Ecto neural progenitor cell (in vitro differentiated cells): ENCODE measurements around the gene OR2S2.
"Not testable (repeated sequence)": the region's sequence is repeated elsewhere in the genome, so short reads cannot be mapped to it uniquely, and the experiment has no call there.

Experiments used
- DNase-seq: peaks from one replicate; pipeline ENCODE4 v3.0.0-alpha.2; 2018; ENCODE audit warnings: low spot score

Gene OR2S2

DNA sequence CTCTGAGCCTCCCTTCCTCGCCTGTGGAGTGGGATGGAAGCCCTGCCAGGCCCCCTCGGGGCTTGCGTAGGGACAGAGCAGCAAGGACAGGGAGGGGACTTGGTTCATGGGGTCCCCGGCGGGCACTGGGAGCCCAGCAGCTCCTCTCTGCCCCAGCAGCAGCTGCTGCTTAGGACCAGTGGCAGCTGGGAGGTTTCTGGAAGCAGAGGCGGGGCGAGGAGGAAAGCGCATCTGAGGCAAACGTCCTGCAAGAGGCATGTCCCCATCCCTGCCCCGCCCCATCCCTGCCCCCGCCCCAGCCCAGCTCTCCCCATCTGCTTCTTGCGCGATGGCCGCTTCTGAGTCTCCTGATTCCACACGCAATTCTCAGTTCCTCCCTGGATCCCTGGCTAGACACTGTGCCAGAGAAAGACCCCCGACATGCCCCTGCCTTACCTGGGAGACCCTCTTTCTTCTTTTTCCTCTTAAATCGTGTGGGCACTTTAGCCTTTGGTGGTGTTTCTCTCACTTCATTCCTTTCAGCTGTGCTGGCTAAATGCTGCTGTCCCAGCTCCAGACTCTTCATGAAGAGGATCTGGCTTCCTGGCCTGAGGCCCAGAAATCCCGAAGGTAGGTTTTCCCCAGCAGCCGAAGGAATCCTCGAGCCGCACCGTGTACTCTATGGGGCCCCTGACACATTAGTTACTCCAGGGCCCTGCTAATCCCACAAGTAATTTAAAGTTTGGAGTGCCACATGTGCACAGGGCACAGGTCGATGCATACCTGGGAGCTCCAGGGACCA is 4.4 kb upstream of the OR2S2 start:
- peak; percentile 69 for DNase-seq

DNA sequence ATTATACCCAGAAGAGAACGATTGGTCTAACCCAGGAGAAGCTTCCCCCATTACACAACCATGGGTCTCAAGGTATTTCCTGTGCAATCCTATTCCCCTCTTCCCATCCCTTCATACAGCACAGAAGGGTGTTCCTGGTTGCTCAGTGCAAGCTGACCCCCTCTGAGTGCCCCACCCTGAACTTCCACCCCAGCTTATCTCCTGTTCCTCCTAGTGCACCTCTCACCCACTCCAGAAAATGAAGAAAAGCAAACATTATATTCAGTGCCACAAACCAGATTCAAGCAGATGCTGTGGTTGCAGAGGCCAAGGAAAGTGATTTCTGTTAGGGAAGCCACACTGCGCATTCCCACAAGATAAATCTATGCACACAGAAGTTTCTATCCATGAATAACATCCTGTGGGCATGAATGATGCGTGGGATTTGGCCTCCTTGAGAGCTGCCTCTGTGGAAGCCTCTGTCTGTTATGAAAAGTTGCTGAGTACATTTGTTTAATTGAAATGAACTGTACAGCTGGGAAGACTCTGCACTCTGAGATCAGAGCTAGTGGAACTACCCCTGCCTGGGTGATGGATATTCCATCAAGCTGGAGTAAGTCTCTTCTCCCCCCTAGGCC is 2.2 kb upstream of the OR2S2 start:
- DNase-seq = no peak

GRCh38 chr9:35956651-35957050 is 1.3 kb downstream of the OR2S2 start:
- DNase-seq = no peak

DNA sequence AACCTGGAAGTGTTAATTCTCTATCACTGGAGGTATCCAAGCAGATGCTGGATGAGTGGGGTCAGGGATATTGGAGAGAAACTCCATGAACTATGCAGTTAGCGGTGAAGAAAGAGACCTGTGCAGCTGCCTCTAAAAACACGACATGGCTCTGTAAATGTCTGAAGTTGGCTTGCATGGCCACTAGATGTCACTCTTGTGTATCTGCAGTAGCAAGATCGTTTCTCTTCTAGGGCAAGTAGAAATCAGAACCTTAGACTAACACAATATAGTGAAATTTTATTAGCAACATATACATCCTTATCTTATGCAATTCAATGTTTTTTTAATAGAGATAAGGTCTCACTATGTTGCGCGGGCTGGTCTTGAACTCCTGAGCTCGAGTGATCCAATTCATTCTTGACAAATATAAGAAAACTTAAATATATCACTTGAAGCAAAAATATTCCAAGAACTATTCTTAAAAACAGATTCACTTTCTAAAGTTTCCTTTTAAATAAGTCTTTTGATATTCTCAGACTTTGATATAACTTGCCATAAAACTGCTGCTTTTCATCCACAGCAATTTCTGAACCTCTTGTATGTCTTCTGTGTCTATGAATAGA is 2.9 kb downstream of the OR2S2 start:
- no peak for DNase-seq

GRCh38 chr9:35952526-35953191 is 5.3 kb downstream of the OR2S2 start:
- no peak for DNase-seq

DNA sequence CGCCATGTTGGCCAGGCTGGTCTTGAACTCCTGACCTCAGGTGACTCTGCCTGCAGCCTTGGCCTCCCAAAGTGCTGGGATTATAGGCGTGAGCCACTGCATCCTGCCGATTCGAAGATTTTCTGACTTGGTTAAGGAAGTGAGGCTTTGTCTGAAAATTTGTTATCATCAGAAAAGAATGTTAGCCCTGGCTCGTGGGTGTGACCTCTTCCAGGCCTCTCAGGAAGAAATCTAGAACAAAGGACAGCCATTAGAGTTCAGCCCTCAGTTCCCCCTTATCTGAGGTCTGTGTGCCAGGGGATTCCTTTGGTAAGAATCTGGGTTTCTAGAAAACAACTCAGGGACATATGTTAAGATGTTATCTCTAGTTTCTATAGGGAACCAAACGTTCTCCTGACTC is 6.2 kb downstream of the OR2S2 start:
- DNase-seq = no peak

DNA sequence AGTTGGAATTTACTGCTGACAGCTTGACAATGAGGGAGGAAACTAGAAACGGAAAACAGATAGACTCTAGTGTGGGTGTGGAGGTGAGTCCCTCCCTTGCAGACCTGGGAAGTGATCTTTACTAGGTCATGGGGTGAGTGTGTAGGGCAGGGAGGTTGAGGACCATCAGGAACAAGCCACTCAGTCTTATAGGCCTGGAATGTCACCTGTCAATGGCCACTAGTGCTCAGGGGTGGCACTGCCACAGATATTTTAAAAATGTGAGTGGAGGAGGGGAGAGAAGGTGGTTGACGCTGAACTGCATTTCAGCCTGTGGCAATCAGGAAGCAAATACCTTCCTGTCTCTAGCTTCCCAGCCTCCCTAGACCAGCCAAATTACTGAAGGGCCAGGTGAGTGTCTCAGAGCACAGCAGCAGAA is 9.0 kb downstream of the OR2S2 start:
- DNase-seq = no peak

DNA sequence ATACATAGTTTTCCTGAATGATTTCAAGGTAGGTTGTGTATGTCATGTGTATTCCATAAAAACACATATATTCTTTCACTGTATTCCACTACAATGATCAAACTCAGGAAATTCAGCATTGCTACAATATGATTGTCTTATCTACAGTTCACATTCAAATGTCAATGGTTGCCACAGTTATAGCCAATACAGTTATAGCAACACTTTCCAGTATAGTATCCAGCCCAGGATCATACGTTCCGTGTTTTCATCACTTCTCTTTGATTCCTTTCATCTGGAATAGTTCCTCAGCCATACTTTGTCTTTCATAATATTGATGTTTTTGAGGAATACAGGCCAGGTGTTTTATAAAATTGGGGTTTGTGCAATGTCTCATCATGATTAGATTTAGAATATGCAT is 9.5 kb downstream of the OR2S2 start:
- no peak for DNase-seq

DNA sequence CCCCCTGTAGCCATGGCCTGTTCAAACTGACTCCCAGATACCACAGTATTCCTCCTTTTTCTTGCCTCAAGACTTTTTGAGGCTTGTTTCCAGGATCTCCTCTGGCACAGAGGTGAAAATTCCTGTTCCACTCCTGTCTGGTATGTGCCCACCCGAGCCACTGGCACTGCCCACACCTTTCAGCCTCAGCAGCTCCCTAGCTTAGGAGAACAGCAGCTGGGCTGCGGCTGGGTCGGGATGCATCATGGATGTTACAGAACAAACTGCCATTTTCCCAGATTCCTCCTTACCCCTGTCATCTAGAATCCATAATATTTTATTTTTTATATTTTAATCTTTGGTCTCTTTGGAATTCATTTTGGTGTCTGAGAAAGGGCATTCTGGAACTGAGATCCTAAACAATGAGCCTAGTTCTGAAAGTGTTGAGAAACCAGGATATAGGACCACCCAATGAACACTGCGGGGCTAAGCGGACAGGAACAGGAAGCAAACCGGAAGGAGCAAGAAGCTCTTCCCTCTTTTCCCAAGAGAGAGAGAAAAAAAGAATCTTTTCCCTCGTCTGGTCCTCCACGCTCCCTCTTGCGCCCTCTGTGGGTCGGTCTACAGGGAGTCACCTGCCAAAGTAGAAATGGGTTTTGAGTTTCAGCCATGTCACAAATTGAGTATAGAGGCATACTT is 12.5 kb downstream of the OR2S2 start:
- peak; percentile 79 for DNase-seq

DNA sequence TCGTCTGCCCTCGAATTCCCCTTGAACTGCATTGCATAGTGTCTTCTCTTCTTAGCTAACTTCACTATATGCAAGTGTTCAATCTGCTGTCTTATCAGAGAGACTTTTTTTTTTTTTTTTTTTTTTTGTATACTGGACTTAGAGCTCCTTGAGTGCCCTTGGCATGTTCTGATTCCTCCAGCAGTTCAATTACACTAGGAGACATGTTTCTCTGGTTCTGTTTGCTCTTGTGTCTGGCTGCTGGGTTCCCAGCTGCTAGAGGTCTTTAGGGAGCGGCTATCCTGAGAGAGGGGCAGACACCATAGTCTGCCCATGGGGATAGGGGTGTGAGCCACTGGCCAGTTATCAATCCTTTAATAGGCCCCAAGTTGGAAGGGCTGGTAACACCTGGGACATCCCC is 13.1 kb downstream of the OR2S2 start:
- DNase-seq = no peak

GRCh38 chr9:35944173-35944572 is 13.8 kb downstream of the OR2S2 start:
- no peak for DNase-seq

GRCh38 chr9:35942286-35942685 is 15.7 kb downstream of the OR2S2 start:
- no peak for DNase-seq

- no peak for DNase-seq
These were observed 17.2 kb downstream of the OR2S2 start for GRCh38 chr9:35940458-35941407.

GRCh38 chr9:35939679-35940250 is 18.2 kb downstream of the OR2S2 start:
- DNase-seq = no peak

GRCh38 chr9:35938474-35939356 is 19.2 kb downstream of the OR2S2 start:
- DNase-seq = no peak

DNA sequence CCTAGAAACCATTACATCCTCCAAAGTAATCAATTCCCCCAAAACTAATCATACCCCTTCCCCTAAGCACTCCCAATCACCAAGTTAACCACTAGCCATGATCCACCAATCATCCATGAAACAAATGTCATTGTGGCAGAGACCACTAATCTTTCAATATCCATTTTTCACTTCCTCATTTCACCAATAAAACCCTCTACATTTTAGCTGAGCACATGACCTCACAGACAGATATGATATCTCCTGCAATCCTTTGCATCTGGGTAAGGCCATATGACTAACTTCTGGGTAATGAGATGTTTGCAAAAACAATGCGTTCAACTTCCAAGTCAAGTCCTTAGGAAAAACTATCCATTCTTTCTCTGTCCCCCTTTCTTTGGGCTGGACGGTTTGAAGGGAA is 20.7 kb downstream of the OR2S2 start:
- DNase-seq = no peak

GRCh38 chr9:35935755-35936509 is 22.0 kb downstream of the OR2S2 start:
- DNase-seq = no peak

GRCh38 chr9:35935261-35935660 is 22.7 kb downstream of the OR2S2 start:
- DNase-seq = no peak

DNA sequence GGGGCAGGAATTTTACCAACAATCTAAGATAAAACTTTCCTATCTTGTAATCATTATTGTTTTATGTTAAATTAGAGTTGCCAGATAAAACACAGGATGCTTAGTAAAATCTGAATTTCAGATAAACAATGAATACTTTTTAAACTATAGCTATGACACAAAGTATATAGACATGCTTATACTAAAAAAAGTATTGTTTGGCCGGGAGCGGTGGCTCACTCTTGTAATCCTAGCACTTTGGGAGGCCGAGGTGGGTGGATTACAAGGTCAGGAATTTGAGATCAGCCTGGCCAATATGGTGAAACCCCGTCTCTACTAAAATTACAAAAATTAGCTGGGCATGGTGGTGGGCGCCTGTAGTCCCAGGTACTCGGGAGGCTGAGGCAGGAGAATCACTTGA is 23.9 kb downstream of the OR2S2 start:
- not testable (repeated sequence) for DNase-seq
